Endothelial cell of umbilical vein (primary cell): ENCODE measurements around the gene ADAMTSL3. TPM values are rescaled to one million over a fixed set of nuclear protein-coding genes. Genes with fewer than 3 reads are reported as not detected.

Experiments used
- BruUV-seq: library from RNA; stranded (reverse); fragments of 400-500 nt; replicated peaks from 2 replicates; lab custom pipeline; 2021; lab: Mats Ljungman, UMichigan
- CTCF ChIA-PET: fragments of 300-600, 350-600 bp; sonication (Branson Sonifier 250); formaldehyde crosslinking; loops from one replicate; lab custom pipeline; 2021; ENCODE audit warnings: antibody characterized with exemption, inconsistent platforms; lab: Charles Lee
- POLR2A ChIA-PET: fragments of 300-600, 350-600 bp; sonication (Branson Sonifier 250); formaldehyde crosslinking; loops from one replicate; lab custom pipeline; 2021; ENCODE audit warnings: antibody characterized with exemption, inconsistent platforms; lab: Charles Lee
- DNase-seq: peaks from one replicate; pipeline ENCODE4 v3.0.0-alpha.2; 2011; ENCODE audit warnings: low read depth, low spot score
- FAIRE-seq: peaks from 2 replicates; lab custom pipeline; 2011; peaks lifted over from hg19 to GRCh38; lab: Jason Lieb, UNC
- H2AFZ ChIP-seq: 2 replicates; pipeline ENCODE4 v1.6.0; 2012; ENCODE audit warnings: low read depth, low read length, control low read depth, inconsistent platforms
- H3K27ac ChIP-seq: 2 replicates; pipeline ENCODE4 v1.5.1; 2011; ENCODE audit warnings: low read depth, mild to moderate bottlenecking, control low read depth, low read length, moderate library complexity; ENCODE audit not compliant: insufficient read depth
- H3K27me3 ChIP-seq, 2 experiments: 2 replicates each; pipeline versions ENCODE4 v1.6.0 to v1.6.1; 2011; ENCODE audit warnings: low read length in 2 of 2, mixed read lengths in 1 of 2; ENCODE audit not compliant: control insufficient read depth in 2 of 2, insufficient read depth in 2 of 2
- H3K36me3 ChIP-seq, 2 experiments: 2 replicates in 1 of 2; 3 replicates in 1 of 2; pipeline ENCODE4 v1.5.1; 2011; ENCODE audit warnings: low read length in 2 of 2, mild to moderate bottlenecking in 1 of 2, moderate library complexity in 1 of 2; ENCODE audit not compliant: control insufficient read depth in 2 of 2, insufficient read depth in 2 of 2; ENCODE audit errors: extremely low read depth in 1 of 2
- H3K4me1 ChIP-seq: 3 replicates; pipeline ENCODE4 v1.5.1; 2011; ENCODE audit warnings: mild to moderate bottlenecking, low read length; ENCODE audit not compliant: control insufficient read depth, insufficient read depth; ENCODE audit errors: extremely low read depth
- H3K4me2 ChIP-seq: 2 replicates; pipeline ENCODE4 v1.6.1; 2011; ENCODE audit warnings: low read length, control low read depth, mixed read lengths; ENCODE audit not compliant: insufficient read depth
- H3K4me3 ChIP-seq, 3 experiments: fragments of 200-600 bp in 1 of 3; sonication (generic), shearing (Covaris generic) in 1 of 3; replicated peaks in 1 of 3; 2 replicates each; pipeline ENCODE4 v1.5.1; 2011 to 2016; ENCODE audit warnings: control low read depth in 3 of 3, low read length in 3 of 3, mild to moderate bottlenecking in 2 of 3, inconsistent platforms in 1 of 3, low read depth in 1 of 3, moderate library complexity in 1 of 3; ENCODE audit not compliant: insufficient read depth in 1 of 3
- H3K79me2 ChIP-seq: 2 replicates; pipeline ENCODE4 v1.6.0; 2012; ENCODE audit warnings: low read length, inconsistent platforms; ENCODE audit not compliant: control insufficient read depth, insufficient read depth
- H3K9ac ChIP-seq: replicated peaks from 2 replicates; pipeline ENCODE3; 2011; ENCODE audit warnings: low read length, control low read depth; ENCODE audit not compliant: insufficient read depth; ENCODE audit errors: extremely low read depth
- H3K9me1 ChIP-seq: replicated peaks from 3 replicates; pipeline ENCODE4 v1.6.0; 2011; ENCODE audit warnings: mild to moderate bottlenecking, low read length; ENCODE audit not compliant: control insufficient read depth, insufficient read depth; ENCODE audit errors: extremely low read depth
- H3K9me3 ChIP-seq: replicated peaks from 2 replicates; pipeline ENCODE4 v1.5.1; 2012; ENCODE audit warnings: low read length, inconsistent platforms; ENCODE audit not compliant: control insufficient read depth, insufficient read depth
- H4K20me1 ChIP-seq: replicated peaks from 2 replicates; pipeline ENCODE3; 2011; ENCODE audit warnings: mild to moderate bottlenecking, low read length; ENCODE audit not compliant: control insufficient read depth, insufficient read depth; ENCODE audit errors: extremely low read depth
- CTCF ChIP-seq, 2 donors: IDR thresholded peaks; 1 replicate in 1 of 2; 2 replicates in 1 of 2; pipeline ENCODE4 v1.5.1; 2011; ENCODE audit warnings: low read length in 2 of 2, mild to moderate bottlenecking in 2 of 2, moderate library complexity in 2 of 2, control low read depth in 1 of 2, inconsistent platforms in 1 of 2, low read depth in 1 of 2; ENCODE audit not compliant: insufficient read depth in 1 of 2; ENCODE audit errors: extremely low read depth in 1 of 2
- EZH2 ChIP-seq: IDR thresholded peaks from 2 replicates; pipeline ENCODE4 v1.6.1; 2012; ENCODE audit warnings: borderline replicate concordance, low read depth, mild to moderate bottlenecking, moderate library complexity, low read length, inconsistent platforms; ENCODE audit not compliant: severe bottlenecking
- FOS ChIP-seq: IDR thresholded peaks from 2 replicates; pipeline ENCODE4 v1.6.1; 2011; ENCODE audit warnings: mild to moderate bottlenecking, low read length, moderate library complexity, borderline replicate concordance; ENCODE audit not compliant: insufficient read depth
- GATA2 ChIP-seq: IDR thresholded peaks from 2 replicates; pipeline ENCODE4 v1.7.0; 2011; ENCODE audit warnings: low read depth, mild to moderate bottlenecking, moderate library complexity, mixed read lengths, low read length; ENCODE audit not compliant: insufficient read length, insufficient read depth
- JUN ChIP-seq: IDR thresholded peaks from 2 replicates; pipeline ENCODE4 v1.6.1; 2011; ENCODE audit warnings: borderline replicate concordance, low read depth; ENCODE audit not compliant: insufficient read length, insufficient read depth
- MYC ChIP-seq: IDR thresholded peaks from one replicate; pipeline ENCODE4 v1.6.1; 2011; ENCODE audit warnings: mild to moderate bottlenecking, low read depth, low read length
- POLR2A ChIP-seq: IDR thresholded peaks from 2 replicates; pipeline ENCODE4 v1.6.1; 2012; ENCODE audit warnings: low read depth, mild to moderate bottlenecking, control low read depth, low read length
- POLR2AphosphoS5 ChIP-seq: IDR thresholded peaks from 2 replicates; pipeline ENCODE4 v1.6.1; 2012; ENCODE audit warnings: low read depth, mild to moderate bottlenecking, control low read depth, low read length, moderate library complexity; ENCODE audit not compliant: insufficient read depth
- dilution Hi-C: fragments of 300-500 bp; cut with MboI; formaldehyde crosslinking; loops from one replicate; pipeline ENCODE4 v1.15.0; 2019; ENCODE audit warnings: low sequenced_read_pairs; ENCODE audit not compliant: extremely low pct_ligation_motif_present
- intact Hi-C: fragments of 100-400 bp; cut with micrococcal nuclease; formaldehyde crosslinking; loops from one replicate; pipeline ENCODE4 v1.10.0; 2022
- polyA plus RNA-seq, 4 experiments: library from polyadenylated mRNA; depleted of rRNA in 3 of 4; stranded (reverse) in 3 of 4; unstranded in 1 of 4; fragments of >200 nt; gene quantifications; 2 replicates each; pipeline versions ENCODE4 v1.2.1 to v1.2.3, GENCODE V29; 2011 to 2012; ENCODE audit warnings: missing spikeins in 1 of 4
- total RNA-seq: library from RNA; stranded (reverse); gene quantifications from 2 replicates; pipeline ENCODE4 v1.2.3, GENCODE V29; 2021
- TF ChIP-seq, protein P1 (sequence below): IDR thresholded peaks from 2 replicates; pipeline ENCODE4 v1.6.1; 2011; ENCODE audit not compliant: insufficient read depth, insufficient read length

Gene ADAMTSL3
- total and polyA plus RNA-seq, 2 donors (not counting 3 experiments of a cell fraction or from before 2014, with no cell fraction given): not detected

DNA sequence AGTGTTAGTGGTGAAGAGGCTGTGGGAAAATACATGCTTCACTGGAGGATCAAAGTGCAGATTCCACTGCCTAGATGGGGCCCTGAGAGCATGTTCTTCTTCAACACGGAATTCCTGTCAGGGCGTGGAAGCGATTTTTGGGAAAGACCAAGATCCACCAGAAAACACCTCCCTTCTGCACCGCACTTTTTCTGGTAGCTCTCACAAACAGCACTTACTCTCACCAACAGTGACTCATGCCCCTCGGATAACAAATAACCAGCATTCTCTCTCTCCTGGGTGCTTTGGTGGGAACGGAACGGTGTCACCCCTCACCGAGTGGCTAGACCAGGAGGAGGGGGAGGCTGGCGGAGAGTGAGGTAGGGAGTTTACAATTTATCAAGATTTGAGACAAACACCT lies 40.1 kb downstream of the ADAMTSL3 start:
- intact Hi-C loops (no loop called here), dilution Hi-C loops (no loop called here)
- Histone ChIP-seq H3K27me3 (no peaks in the 10 kb centered on the region), H3K79me2 (no peaks in the 10 kb centered on the region), H3K9ac (no peak overlapping the region), H3K4me2 (no peak overlapping the region), H2AFZ (no peak overlapping the region), H3K9me1 (no peaks in the 10 kb centered on the region), H3K4me1 (no peaks in the 10 kb centered on the region), H3K36me3 (no peaks in the 10 kb centered on the region), H3K27ac (no peak overlapping the region), H3K4me3 (no peak overlapping the region), H3K9me3 (peaks cover 2% of the 10 kb centered on the region), H4K20me1 (no peaks in the 10 kb centered on the region)
- FAIRE-seq: no peak
- POLR2A ChIA-PET: no interaction called here
- CTCF ChIA-PET: no interaction called here
- no peak for DNase-seq
- BruUV-seq: no TSS peak
- TF ChIP-seq POLR2A (no peak), POLR2AphosphoS5 (no peak), GATA2 (no peak), FOS (no peak), JUN (no peak), MYC (no peak), CTCF (IDR thresholded peaks at IDR 0.05; ENCODE audit: extremely low read depth in 1 of 2, insufficient read depth in 1 of 2, low read depth in 1 of 2, low read length in 2 of 2) (no peak), EZH2 (no peak)
- TF ChIP-seq, protein P1, sequence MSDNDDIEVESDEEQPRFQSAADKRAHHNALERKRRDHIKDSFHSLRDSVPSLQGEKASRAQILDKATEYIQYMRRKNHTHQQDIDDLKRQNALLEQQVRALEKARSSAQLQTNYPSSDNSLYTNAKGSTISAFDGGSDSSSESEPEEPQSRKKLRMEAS: no peak
